Kidney epithelial cell (primary cell): Measurements from ENCODE around the gene ADAMTS19. TPM values are rescaled to one million over a fixed set of nuclear protein-coding genes. Genes with fewer than 3 reads are reported as not detected.

Experiments
- DNase-seq: peaks from one replicate; pipeline ENCODE4 v3.0.0-alpha.2; 2010; ENCODE audit warnings: low read depth
- H3K27me3 ChIP-seq: 2 replicates; pipeline ENCODE4 v1.6.0; 2011; ENCODE audit warnings: low read length; ENCODE audit not compliant: control insufficient read depth, insufficient read depth
- H3K36me3 ChIP-seq: 2 replicates; pipeline ENCODE4 v1.5.1; 2011; ENCODE audit warnings: low read length; ENCODE audit not compliant: control insufficient read depth, insufficient read depth
- H3K4me3 ChIP-seq: 2 replicates; pipeline ENCODE4 v1.5.1; 2011; ENCODE audit warnings: low read depth, mild to moderate bottlenecking, control low read depth, low read length
- total RNA-seq: library from RNA; depleted of rRNA; stranded (reverse); fragments of >200 nt; gene quantifications from 2 replicates; pipeline ENCODE4 v1.2.3, GENCODE V29; 2015
- TF ChIP-seq, protein P1 (sequence below): IDR thresholded peaks from 2 replicates; pipeline ENCODE4 v1.5.1; 2011; ENCODE audit warnings: mild to moderate bottlenecking, moderate library complexity, low read length, control low read depth, inconsistent platforms; ENCODE audit not compliant: insufficient read depth, poor library complexity, severe bottlenecking

The ADAMTS19 gene
- total RNA-seq, 1 donor from 2014 or later: 0.21 TPM

DNA sequence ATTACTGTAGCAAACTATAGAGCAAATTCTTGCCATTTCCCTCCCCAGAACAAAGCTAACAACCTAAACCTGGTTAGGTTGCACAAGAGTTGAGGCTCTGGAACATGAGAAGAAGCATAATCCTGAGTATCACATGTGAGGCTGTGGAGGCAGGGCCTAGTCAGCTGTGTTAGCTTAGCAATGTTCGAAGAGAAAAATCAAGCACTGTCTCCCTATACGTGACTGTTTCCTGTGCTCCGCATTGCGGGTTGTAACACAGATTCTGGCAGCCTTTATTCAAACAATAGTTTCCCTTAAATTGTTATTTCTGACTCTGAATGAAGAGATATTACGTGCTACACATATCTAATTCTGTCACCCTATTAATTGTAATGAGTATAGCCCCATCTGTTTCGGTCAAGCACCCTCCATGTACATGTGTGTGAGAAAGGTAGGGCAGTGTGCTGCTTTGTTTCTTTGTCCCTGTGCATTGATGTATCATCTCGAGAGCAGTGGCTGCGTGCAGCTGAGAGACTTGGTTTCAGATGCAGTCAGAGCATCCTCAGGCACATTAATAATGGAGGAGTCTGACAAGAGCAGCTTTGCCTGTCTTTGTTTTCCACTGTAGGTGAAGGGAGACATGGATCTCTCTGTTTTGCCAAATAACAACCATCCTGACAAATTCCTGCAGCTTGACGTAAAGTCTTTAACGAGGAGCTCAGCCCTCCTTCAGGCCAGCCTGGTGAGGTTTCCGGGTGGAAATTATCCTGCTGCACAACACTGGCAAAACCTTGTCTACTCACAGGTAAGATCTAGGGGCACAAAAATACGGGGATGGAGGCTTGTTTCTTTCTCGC lies 287.7 kb downstream of the ADAMTS19 start, which contains the start of gene MINAR2:
TSS of gene MINAR2 (plus strand) at position 523 of the 836 bp plus-strand sequence. CDS start at position 620, 97 bp downstream.
- Histone ChIP-seq H3K4me3 (no peak within 1 kb of the TSS), H3K27me3 (no peaks in the 10 kb centered on the region), H3K36me3 (no peaks in the 10 kb centered on the region)
- DNase-seq: no peak
- TF ChIP-seq, protein P1, sequence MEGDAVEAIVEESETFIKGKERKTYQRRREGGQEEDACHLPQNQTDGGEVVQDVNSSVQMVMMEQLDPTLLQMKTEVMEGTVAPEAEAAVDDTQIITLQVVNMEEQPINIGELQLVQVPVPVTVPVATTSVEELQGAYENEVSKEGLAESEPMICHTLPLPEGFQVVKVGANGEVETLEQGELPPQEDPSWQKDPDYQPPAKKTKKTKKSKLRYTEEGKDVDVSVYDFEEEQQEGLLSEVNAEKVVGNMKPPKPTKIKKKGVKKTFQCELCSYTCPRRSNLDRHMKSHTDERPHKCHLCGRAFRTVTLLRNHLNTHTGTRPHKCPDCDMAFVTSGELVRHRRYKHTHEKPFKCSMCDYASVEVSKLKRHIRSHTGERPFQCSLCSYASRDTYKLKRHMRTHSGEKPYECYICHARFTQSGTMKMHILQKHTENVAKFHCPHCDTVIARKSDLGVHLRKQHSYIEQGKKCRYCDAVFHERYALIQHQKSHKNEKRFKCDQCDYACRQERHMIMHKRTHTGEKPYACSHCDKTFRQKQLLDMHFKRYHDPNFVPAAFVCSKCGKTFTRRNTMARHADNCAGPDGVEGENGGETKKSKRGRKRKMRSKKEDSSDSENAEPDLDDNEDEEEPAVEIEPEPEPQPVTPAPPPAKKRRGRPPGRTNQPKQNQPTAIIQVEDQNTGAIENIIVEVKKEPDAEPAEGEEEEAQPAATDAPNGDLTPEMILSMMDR: no peak

DNA sequence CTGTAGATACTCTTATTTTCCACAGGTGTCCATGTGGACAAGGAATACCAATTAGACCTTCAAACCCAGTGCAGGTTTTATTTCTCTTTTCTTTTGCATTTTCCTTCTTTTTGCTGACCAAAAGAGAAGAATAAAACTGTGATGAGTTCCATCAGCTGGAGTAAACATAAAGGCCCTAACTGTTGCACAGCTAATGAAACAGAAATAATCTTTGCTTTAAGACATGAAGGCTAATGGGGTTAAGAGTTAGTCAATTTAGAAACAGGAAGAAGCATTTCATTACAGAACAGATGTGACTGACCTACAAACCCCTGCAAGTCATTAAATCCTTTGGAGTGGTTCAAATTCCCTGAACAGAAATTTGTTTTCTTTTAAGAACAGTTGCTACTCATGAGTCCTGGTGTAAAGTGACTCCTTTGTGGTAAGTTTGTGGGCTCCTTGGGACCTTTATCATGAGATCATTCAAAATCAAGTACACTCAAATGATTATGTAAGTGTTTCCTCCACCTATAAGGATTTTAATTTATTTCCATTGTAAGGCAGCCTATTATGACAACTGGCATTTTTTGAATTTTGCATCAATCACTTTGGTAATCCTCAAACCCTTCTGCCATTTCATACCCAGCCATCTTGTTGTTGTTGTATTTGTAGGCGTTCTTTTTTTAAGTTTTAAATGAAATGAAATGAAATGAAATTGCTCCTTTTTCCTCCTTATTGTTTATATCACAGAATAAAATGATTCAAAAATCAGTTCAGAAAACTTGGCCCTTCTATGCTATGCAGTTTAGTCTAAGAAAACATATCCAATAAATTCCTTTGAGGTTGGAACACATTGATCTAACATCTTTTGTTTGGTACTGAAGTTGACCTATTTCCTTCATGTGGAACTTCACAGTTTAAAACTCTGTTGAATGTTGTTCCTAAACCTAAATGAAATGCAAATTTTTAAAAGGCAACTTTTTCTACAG lies 289.1 kb downstream of the ADAMTS19 start:
- Histone ChIP-seq H3K36me3 (no peaks in the 10 kb centered on the region), H3K4me3 (no peak overlapping the region), H3K27me3 (no peaks in the 10 kb centered on the region)
- TF ChIP-seq, protein P1: no peak
- no peak for DNase-seq

DNA sequence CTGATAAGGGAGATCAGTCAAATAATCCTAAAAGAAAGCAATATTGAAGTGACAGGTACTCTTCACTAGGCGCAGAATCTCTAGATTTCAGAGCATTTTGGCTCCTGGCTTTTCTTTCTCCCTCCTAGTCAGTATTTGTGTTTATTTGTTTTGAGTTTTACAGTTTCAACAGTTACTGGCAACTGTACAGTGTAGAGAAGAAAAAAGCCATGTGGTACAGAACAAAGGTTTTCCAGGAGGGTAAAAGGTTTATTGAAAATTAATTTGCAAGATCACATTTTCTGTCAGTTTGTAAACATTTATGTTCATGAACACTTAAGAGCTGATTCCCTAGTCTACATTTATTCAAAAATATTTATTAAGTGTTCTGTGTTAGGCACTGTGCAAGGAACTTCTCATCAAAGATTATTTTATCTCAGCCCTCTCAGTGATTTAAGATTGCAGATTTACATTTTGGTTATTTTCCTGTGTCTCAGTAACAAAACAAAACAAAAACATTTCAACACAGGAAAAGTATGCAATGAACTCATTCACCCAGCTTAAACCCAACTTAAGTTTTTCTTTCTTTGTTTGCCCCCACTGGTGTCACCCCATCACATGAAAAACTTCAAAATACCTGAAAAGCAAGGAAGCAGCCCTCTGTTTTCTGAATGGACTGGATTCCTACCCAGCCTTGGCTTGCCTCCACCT lies 300.7 kb downstream of the ADAMTS19 start:
- H3K4me3 ChIP-seq: no peak overlapping the region
- H3K27me3 ChIP-seq: no peaks in the 10 kb centered on the region
- DNase-seq: no peak
- H3K36me3 ChIP-seq: no peaks in the 10 kb centered on the region
- TF ChIP-seq, protein P1: no peak

DNA sequence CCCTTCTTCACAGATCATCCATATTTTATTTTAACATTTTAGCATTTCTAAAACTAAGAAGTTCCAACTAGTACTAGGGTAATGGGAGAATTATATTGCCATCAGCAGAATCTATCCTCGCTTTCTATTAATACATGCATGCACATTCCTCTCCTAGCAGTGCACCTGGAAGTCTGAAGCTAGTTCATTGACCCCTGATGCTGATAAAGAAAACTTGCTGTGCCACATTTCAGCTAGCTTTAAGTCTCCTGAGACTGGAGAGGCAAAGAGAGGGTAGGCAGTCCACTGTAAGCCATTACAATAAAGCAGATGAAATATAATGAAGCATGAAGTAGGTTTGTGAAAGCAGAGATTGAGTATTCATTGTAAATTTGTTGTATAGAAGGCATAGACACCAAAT lies 303.6 kb downstream of the ADAMTS19 start:
- TF ChIP-seq, protein P1: no peak
- Histone ChIP-seq H3K4me3 (no peak overlapping the region), H3K36me3 (no peaks in the 10 kb centered on the region), H3K27me3 (no peaks in the 10 kb centered on the region)
- no peak for DNase-seq

DNA sequence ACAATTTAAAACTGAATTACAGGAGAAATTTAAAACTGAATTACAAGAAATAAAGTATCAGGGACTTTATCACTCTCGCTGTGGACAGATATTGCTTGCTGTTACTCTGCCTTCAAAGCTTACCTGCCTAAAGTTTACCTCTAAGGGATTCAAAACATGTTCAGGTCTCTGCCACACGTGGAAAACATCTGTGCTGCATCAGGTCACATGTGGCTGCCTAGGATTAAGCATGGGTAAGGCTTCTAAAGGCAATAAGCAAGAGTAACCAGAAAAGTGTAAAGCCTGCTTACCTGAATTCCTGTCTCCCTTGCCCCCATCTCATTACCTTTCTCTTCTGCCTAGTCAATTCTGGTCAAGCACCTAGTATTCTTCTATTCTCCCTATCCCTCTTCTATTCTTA lies 306.7 kb downstream of the ADAMTS19 start:
- TF ChIP-seq, protein P1: no peak
- no peaks in the 10 kb centered on the region for H3K36me3 ChIP-seq
- DNase-seq: no peak
- H3K4me3 ChIP-seq: no peak overlapping the region
- no peaks in the 10 kb centered on the region for H3K27me3 ChIP-seq
